HFF-Myc (cell line): ENCODE data around the gene PRKN.

Experiments
- DNase-seq: peaks from one replicate; pipeline ENCODE4 v3.0.0-alpha.2; 2011; ENCODE audit warnings: low read depth; ENCODE audit errors: extremely low read depth
- H3K4me3 ChIP-seq: replicated peaks from 2 replicates; pipeline ENCODE4 v1.5.1; 2011; ENCODE audit warnings: low read depth, mild to moderate bottlenecking, control low read depth, low read length
- TF ChIP-seq, protein P1 (sequence below): IDR thresholded peaks from 2 replicates; pipeline ENCODE4 v1.5.1; 2012; ENCODE audit warnings: mild to moderate bottlenecking, low read depth, low read length, control low read depth; ENCODE audit errors: missing control alignments

The PRKN gene

DNA sequence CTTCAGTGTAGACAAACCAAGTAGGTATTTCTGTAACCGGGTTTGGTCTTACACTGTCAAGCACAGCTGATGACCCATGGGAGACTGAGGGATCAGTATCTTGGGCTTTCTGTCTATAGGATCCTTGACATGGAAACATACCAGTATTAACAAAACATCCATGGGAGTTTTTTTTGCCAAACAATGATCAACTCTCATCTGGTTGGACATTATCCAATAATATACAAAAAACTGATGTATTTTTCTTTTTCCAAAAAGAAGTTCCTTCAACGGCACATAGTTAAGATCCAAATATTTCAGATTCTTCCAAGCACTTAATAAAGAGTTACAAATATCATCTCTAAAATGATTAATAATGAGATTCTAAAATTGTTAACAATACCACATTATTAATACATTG is 459.9 kb downstream of the PRKN start:
- no peak for DNase-seq
- H3K4me3 ChIP-seq: no peak overlapping the region
- TF ChIP-seq, protein P1, sequence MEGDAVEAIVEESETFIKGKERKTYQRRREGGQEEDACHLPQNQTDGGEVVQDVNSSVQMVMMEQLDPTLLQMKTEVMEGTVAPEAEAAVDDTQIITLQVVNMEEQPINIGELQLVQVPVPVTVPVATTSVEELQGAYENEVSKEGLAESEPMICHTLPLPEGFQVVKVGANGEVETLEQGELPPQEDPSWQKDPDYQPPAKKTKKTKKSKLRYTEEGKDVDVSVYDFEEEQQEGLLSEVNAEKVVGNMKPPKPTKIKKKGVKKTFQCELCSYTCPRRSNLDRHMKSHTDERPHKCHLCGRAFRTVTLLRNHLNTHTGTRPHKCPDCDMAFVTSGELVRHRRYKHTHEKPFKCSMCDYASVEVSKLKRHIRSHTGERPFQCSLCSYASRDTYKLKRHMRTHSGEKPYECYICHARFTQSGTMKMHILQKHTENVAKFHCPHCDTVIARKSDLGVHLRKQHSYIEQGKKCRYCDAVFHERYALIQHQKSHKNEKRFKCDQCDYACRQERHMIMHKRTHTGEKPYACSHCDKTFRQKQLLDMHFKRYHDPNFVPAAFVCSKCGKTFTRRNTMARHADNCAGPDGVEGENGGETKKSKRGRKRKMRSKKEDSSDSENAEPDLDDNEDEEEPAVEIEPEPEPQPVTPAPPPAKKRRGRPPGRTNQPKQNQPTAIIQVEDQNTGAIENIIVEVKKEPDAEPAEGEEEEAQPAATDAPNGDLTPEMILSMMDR: no peak

DNA sequence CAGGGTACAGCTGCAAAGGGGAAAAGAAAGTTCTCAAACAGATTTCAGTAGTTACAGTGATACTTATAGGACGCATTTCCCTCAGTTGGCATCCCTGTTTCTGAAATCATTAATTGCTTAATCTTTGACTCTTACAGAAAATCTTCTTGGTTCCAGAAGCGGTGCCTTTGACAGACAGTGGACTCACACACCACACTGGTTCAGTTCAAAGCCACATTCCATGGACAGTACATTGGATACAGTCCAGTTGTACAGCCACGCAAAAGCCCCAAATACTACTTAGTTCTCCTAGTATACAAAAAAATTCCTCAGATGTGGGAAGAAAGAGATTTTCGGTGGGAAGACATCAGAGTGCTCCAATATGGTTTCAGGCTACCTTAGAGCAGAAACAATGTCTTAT is 460.4 kb downstream of the PRKN start:
- no peak overlapping the region for H3K4me3 ChIP-seq
- DNase-seq: no peak
- TF ChIP-seq, protein P1: no peak

DNA sequence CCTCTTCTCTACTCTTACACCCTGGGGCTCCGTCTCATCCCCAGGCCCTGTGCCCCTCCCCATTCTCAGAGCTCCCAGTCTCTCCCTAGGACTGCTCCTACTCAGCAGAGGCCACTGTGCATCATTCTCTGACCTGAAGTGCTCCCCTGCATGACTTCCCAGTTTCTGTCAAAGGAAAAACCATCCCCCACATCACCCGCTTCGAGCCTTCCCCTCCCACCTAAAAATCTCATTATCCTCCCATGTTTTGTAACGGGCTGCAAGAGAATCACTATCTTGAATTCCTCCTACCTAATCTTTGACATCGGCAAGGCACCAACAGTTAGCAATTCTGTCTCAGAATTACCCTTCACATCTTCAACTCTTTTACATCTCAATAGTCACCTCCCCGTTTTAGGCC is 463.0 kb downstream of the PRKN start:
- DNase-seq: no peak
- TF ChIP-seq, protein P1: no peak
- no peak overlapping the region for H3K4me3 ChIP-seq

DNA sequence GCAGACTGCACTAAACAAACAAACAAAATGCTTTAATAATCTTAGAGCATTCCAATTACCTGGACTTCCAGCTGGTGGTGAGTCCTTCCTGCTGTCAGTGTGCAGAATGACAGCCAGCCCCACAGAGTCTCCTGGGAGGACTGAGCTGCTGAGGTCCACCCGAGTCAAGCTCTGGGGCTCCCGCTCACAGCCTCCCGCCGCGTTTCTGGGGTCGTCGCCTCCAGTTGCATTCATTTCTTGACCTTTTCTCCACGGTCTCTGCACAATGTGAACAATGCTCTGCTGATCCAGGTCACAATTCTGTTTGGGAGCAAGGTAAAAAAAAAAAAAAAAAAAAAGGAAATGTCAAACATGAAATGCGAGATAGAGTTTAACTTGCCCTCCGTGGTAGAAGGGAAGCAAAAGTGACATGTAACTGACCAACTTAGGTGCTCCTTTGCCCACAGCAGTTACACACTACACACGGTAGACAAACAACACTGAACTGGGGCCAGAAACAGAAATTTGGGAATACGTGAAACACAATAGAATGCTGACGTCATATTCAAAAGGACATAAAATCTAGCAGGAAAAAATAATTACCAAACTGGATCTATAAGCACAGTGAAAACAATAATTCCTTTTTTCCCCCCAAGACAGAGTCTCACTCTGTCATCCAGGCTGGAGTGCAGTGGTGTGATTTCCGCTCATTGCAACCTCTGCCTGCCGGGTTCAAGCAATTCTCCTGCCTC is 464.9 kb downstream of the PRKN start:
- no peak for DNase-seq
- TF ChIP-seq, protein P1: no peak
- H3K4me3 ChIP-seq: no peak overlapping the region

DNA sequence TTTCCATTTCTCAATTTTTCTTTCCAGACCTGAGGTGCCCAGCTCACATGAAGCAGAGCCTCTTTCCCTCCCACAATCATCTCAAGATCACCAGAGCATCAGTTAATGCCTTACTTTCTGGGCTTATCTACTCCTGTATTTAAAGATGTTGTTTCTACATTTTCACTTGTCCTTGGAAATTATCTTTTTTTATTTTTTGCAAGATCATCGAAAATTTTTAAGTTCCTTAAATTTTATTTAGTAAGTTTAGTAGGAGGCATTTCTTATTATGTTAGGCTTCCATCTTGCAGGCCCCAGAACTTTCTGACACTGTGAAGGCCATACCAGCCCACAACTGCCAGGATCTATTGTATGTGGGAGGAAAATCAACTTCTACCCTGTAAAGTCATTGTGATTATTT is 466.0 kb downstream of the PRKN start:
- H3K4me3 ChIP-seq: no peak overlapping the region
- no peak for DNase-seq
- TF ChIP-seq, protein P1: no peak

DNA sequence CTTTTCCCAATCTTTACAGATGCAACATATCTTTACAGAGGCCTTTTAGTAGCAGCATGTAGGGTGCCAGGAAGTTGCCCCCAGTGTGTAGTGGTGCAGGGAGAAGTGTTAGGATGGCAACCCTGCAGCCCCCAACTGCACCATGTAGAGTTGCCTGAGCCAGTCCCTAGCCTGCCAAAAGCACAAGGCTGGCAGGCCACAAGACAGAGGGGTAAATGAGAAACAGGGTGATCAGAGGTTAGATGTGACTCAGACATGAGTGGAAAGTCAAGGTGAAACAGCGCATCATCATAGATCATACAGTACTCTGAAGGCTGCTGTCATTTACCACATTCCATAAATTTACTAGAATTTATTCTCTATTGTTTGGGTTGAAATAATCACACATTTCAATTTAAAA is 467.5 kb downstream of the PRKN start:
- H3K4me3 ChIP-seq: no peak overlapping the region
- TF ChIP-seq, protein P1: no peak
- no peak for DNase-seq

DNA sequence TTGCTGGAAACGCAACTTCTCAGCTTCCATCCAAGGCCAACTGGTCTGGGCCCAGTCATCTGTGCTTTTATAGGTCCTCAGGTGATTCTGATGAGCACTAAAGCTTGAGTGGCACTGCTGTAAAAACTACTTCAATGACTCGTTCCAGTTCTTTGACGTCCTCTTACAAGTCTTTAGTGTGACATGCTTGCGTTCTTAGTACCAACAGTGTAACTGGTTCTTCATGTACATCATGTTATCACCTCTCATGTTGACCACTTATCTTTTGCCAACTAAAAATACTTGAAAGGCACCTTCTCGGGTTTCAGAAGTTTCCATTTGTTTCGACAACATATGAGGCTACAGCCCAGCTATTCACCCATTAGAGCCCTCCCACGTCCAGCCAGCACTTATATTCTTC is 468.9 kb downstream of the PRKN start:
- TF ChIP-seq, protein P1: no peak
- no peak for DNase-seq
- H3K4me3 ChIP-seq: no peak overlapping the region
